Measurements from ENCODE around the gene PCNX2. TPM values are rescaled to one million over a fixed set of nuclear protein-coding genes. Genes with fewer than 3 reads are reported as not detected.

PCNX2 gene
- total and polyA plus RNA-seq, 2 donors: 7.7 to 10.0 TPM

DNA sequence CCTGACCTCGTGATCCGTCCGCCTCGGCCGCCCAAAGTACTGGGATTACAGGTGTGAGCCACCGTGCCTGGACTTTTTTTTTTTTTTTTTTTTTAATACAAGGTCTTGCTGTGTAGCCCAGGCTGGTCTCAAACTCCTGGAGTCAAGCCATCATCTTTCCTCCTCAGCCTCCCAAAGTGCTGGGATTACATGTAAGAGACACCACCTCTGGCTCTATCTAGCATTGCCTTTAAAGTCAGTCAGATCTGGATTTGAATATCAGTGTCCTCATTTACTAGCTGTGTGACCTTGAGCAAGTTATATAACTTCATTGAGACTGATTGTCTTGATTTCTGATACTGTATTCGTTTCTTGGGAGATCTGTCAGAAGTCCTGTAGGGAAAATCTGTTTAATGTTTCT lies 38.6 kb upstream of the PCNX2 start:
- H3K27me3 ChIP-seq (ENCODE audit: control insufficient read depth in 2 of 2, insufficient read depth in 1 of 2, low read length in 1 of 2): peaks cover under 1 to 15% of the 10 kb centered on the region in 2 donors
- DNase-seq (ENCODE audit: low read depth in 6 of 9, low spot score in 9 of 9): no peak
- 98% methylated on average over 7 of the region's 7 CpGs for WGBS
- H3K4me1 ChIP-seq (ENCODE audit: control insufficient read depth in 2 of 2, insufficient read depth in 2 of 2, low read length in 2 of 2): no peaks in the 10 kb centered on the region
- no peak overlapping the region for H3K4me3 ChIP-seq (ENCODE audit: low read length in 2 of 2)
- H3K36me3 ChIP-seq (ENCODE audit: control insufficient read depth in 2 of 2, insufficient read depth in 2 of 2, low read length in 1 of 2): no peaks in the 10 kb centered on the region
- no peak overlapping the region for H3K27ac ChIP-seq (ENCODE audit: low read depth in 1 of 2, low read length in 1 of 2)
- H3K9me3 ChIP-seq (ENCODE audit: control insufficient read depth in 2 of 2, insufficient read depth in 1 of 2, low read length in 1 of 2): no peaks in the 10 kb centered on the region

DNA sequence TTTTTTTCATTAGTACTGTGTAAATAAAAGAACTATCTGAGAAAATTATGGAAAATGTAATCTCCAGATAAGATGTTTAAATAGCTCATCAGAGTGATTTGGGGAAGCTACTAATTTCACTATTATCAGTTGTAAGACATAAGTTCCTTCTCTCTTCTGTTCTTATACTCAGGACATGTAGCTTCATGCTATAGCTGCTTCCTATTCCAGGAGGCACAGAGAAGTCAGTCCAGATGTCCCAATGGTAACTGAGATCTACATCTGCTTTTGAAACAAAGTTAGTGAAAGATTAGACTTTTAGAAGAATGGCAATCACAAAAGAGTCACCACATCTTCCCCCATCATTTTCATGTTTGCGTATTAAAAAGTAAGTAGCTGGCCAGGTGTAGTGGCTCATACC lies 37.6 kb upstream of the PCNX2 start:
- Histone ChIP-seq H3K36me3 (ENCODE audit: control insufficient read depth in 2 of 2, insufficient read depth in 2 of 2, low read length in 1 of 2) (no peaks in the 10 kb centered on the region), H3K9me3 (ENCODE audit: control insufficient read depth in 2 of 2, insufficient read depth in 1 of 2, low read length in 1 of 2) (no peaks in the 10 kb centered on the region), H3K4me3 (ENCODE audit: low read length in 2 of 2) (no peak overlapping the region), H3K27ac (ENCODE audit: low read depth in 1 of 2, low read length in 1 of 2) (no peak overlapping the region), H3K27me3 (ENCODE audit: control insufficient read depth in 2 of 2, insufficient read depth in 1 of 2, low read length in 1 of 2) (peaks cover 5 to 25% of the 10 kb centered on the region in 2 donors), H3K4me1 (ENCODE audit: control insufficient read depth in 2 of 2, insufficient read depth in 2 of 2, low read length in 2 of 2) (peaks cover 5 to 6% of the 10 kb centered on the region in 2 donors)
- 99% methylated on average over 1 of the region's 1 CpG for WGBS
- DNase-seq (ENCODE audit: low read depth in 6 of 9, low spot score in 9 of 9): no peak

DNA sequence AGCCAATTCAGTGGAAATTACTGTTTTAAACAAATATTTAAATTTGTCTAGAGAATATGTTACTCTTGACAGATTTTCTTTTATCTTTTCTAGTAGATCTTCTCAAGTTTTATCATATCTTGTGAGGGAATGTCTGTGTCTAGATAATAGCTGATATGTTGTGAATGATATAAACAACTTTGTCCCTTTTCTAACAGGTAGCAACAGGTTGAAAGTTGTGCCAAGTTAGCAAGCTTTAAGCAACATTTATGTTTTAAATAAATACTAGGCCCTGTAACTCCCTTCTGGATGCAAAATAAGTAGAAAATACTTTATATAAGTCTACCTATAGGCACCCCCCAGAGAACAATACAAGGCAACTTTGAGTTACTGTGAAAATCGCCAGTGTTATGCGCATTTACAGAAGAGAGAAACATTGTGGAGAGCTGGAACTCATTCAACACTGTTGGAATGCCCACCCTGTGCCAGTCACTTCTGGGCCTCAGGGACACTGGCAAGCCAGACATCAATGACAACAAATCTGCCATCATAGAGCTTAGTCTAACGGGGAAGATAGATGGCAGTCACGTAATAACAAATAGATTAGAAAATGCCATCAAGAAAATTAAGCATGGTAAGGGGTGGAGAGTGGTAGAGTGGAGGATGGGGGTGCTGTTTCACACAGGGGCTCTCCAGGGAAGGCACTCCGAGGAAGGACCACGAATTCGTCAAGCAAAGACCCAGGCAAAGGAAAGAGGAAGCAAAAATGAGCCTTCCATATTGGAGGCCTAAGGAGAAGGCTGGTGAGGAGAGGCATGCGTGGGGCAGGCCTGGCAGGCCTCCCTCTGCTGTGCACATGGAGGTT lies 36.4 kb upstream of the PCNX2 start:
- Histone ChIP-seq H3K4me1 (ENCODE audit: control insufficient read depth in 2 of 2, insufficient read depth in 2 of 2, low read length in 2 of 2) (peaks cover 6 to 7% of the 10 kb centered on the region in 2 donors), H3K4me3 (ENCODE audit: low read length in 2 of 2) (no peak overlapping the region), H3K36me3 (ENCODE audit: control insufficient read depth in 2 of 2, insufficient read depth in 2 of 2, low read length in 1 of 2) (no peaks in the 10 kb centered on the region), H3K27ac (ENCODE audit: low read depth in 1 of 2, low read length in 1 of 2) (no peak overlapping the region), H3K9me3 (ENCODE audit: control insufficient read depth in 2 of 2, insufficient read depth in 1 of 2, low read length in 1 of 2) (no peaks in the 10 kb centered on the region), H3K27me3 (ENCODE audit: control insufficient read depth in 2 of 2, insufficient read depth in 1 of 2, low read length in 1 of 2) (peaks cover 11 to 33% of the 10 kb centered on the region in 2 donors)
- WGBS: 90% methylated on average over 8 of the region's 8 CpGs
- no peak for DNase-seq (ENCODE audit: low read depth in 6 of 9, low spot score in 9 of 9)

DNA sequence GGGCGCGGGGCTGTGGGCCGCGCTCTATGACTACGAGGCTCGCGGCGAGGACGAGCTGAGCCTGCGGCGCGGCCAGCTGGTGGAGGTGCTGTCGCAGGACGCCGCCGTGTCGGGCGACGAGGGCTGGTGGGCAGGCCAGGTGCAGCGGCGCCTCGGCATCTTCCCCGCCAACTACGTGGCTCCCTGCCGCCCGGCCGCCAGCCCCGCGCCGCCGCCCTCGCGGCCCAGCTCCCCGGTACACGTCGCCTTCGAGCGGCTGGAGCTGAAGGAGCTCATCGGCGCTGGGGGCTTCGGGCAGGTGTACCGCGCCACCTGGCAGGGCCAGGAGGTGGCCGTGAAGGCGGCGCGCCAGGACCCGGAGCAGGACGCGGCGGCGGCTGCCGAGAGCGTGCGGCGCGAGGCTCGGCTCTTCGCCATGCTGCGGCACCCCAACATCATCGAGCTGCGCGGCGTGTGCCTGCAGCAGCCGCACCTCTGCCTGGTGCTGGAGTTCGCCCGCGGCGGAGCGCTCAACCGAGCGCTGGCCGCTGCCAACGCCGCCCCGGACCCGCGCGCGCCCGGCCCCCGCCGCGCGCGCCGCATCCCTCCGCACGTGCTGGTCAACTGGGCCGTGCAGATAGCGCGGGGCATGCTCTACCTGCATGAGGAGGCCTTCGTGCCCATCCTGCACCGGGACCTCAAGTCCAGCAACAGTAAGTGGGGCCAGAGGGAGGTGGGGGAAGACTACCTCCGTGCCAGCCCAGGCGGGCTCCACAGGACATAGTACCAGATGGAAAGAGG lies 32.8 kb upstream of the PCNX2 start:
- peak in 5 of 9 donors; percentile 9 to 35 (median 10) for DNase-seq (ENCODE audit: low read depth in 6 of 9, low spot score in 9 of 9)
- H3K9me3 ChIP-seq (ENCODE audit: control insufficient read depth in 2 of 2, insufficient read depth in 1 of 2, low read length in 1 of 2): no peaks in the 10 kb centered on the region
- peaks cover 11 to 47% of the 10 kb centered on the region in 2 donors for H3K27me3 ChIP-seq (ENCODE audit: control insufficient read depth in 2 of 2, insufficient read depth in 1 of 2, low read length in 1 of 2)
- WGBS: 1% methylated on average over 96 of the region's 96 CpGs
- peaks cover 6 to 8% of the 10 kb centered on the region in 2 donors for H3K4me1 ChIP-seq (ENCODE audit: control insufficient read depth in 2 of 2, insufficient read depth in 2 of 2, low read length in 2 of 2)
- no peaks in the 10 kb centered on the region for H3K36me3 ChIP-seq (ENCODE audit: control insufficient read depth in 2 of 2, insufficient read depth in 2 of 2, low read length in 1 of 2)
- peak overlapping the region; percentile 20 to 69 for H3K4me3 ChIP-seq (ENCODE audit: low read length in 2 of 2)
- H3K27ac ChIP-seq (ENCODE audit: low read depth in 1 of 2, low read length in 1 of 2): no peak overlapping the region

DNA sequence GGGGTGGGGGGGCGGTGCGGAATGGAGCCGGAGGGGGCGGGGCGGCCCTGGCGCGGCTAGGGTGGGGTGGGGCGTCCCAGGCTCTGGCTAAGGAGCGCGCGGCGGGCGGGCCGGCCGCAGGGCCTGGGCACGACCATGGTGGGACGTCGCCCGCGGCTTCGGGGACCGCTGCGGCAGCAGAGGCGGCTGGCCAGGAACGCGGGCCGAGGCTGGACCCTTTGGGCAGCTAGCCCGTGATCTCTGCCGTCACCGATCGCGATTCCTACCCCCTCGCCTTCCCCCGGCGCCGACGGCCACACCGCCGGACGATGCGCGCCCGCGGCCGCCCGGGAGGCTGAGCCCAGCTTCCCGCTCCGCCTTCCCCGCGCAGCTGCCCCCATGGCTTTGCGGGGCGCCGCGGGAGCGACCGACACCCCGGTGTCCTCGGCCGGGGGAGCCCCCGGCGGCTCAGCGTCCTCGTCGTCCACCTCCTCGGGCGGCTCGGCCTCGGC lies 32.2 kb upstream of the PCNX2 start, which contains the start of gene MAP3K21:
MAP3K21 (plus strand) TSS at position 74 of the 491 bp plus-strand sequence; CDS start at position 379, 305 bp downstream.
- Histone ChIP-seq H3K36me3 (ENCODE audit: control insufficient read depth in 2 of 2, insufficient read depth in 2 of 2, low read length in 1 of 2) (no peaks in the 10 kb centered on the region), H3K27me3 (ENCODE audit: control insufficient read depth in 2 of 2, insufficient read depth in 1 of 2, low read length in 1 of 2) (peaks cover 11 to 47% of the 10 kb centered on the region in 2 donors), H3K4me1 (ENCODE audit: control insufficient read depth in 2 of 2, insufficient read depth in 2 of 2, low read length in 2 of 2) (peaks cover 6 to 8% of the 10 kb centered on the region in 2 donors), H3K27ac (ENCODE audit: low read depth in 1 of 2, low read length in 1 of 2) (peak within 1 kb of the TSS in 1 of 2 donors; percentile 42), H3K4me3 (ENCODE audit: low read length in 2 of 2) (peak within 1 kb of the TSS in 1 of 2 donors; percentile 69), H3K9me3 (ENCODE audit: control insufficient read depth in 2 of 2, insufficient read depth in 1 of 2, low read length in 1 of 2) (no peaks in the 10 kb centered on the region)
- 1% methylated on average over 68 of the region's 68 CpGs for WGBS
- DNase-seq (ENCODE audit: low read depth in 6 of 9, low spot score in 9 of 9): peak in 2 of 9 donors; percentile 0 to 11

DNA sequence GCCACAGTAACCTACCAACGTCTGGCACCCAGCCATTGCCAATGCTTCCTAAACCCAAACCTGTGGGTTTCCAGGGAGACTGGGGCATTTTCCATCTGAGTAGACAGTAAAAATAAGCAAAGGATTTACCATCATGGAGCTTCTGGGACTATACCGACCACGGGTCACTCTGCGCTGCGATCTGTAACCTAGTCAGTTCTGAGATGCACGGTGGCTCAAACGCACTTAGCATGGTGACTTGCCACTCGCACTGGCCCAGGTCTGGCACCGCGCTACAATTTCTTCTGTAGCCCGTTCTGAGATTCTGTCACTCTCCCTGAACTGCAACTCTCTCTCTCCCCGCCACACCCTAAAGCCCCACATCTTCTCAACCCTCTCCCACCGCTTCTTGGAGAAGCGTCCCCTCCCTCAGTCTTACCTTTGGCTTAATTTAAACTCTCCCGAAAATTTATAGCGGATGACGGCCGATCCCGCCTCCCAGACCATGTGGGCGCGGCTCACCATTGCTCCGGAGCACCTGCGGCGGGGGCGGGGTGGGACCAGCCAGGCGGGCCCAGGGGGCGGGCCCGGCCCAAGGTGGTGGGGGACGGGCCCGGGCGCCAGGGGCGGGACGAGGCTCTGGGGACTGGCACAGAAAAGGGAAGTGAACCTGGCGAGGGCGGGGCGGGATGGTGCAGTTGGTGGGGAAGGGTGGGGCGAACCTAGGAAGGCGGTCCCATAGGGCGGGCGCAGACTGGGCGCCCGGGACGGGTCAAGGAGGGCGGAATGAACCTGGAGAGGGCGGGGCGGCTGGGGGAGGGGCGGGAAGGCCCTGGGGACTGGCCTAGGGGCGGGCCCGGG lies 31.5 kb upstream of the PCNX2 start:
- 5% methylated on average over 49 of the region's 49 CpGs for WGBS
- Histone ChIP-seq H3K9me3 (ENCODE audit: control insufficient read depth in 2 of 2, insufficient read depth in 1 of 2, low read length in 1 of 2) (no peaks in the 10 kb centered on the region), H3K27ac (ENCODE audit: low read depth in 1 of 2, low read length in 1 of 2) (peak overlapping the region in 1 of 2 donors; percentile 42), H3K36me3 (ENCODE audit: control insufficient read depth in 2 of 2, insufficient read depth in 2 of 2, low read length in 1 of 2) (no peaks in the 10 kb centered on the region), H3K4me1 (ENCODE audit: control insufficient read depth in 2 of 2, insufficient read depth in 2 of 2, low read length in 2 of 2) (peaks cover 6 to 8% of the 10 kb centered on the region in 2 donors), H3K4me3 (ENCODE audit: low read length in 2 of 2) (peak overlapping the region in 1 of 2 donors; percentile 69), H3K27me3 (ENCODE audit: control insufficient read depth in 2 of 2, insufficient read depth in 1 of 2, low read length in 1 of 2) (peaks cover 11 to 50% of the 10 kb centered on the region in 2 donors)
- DNase-seq (ENCODE audit: low read depth in 6 of 9, low spot score in 9 of 9): peak; percentile 24 to 86 (median 64)

DNA sequence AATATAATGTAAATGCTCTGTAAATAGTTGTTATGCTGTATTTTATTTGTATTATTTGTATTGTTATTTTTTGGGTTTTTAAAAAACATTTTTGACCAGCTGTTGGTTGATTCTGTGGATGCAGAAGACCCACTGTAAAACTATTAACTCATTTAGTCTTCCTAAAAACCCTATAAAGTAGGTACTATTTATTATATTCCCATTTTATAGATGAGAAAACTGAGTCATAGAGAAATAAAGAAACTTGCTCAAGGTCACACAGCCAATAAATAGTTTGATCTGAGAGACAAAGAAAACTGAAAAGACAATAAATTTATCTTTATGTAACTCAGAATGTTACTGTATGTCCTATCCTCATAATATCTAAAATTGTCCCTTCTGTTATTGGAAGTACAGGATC lies 30.8 kb upstream of the PCNX2 start:
- no peaks in the 10 kb centered on the region for H3K36me3 ChIP-seq (ENCODE audit: control insufficient read depth in 2 of 2, insufficient read depth in 2 of 2, low read length in 1 of 2)

DNA sequence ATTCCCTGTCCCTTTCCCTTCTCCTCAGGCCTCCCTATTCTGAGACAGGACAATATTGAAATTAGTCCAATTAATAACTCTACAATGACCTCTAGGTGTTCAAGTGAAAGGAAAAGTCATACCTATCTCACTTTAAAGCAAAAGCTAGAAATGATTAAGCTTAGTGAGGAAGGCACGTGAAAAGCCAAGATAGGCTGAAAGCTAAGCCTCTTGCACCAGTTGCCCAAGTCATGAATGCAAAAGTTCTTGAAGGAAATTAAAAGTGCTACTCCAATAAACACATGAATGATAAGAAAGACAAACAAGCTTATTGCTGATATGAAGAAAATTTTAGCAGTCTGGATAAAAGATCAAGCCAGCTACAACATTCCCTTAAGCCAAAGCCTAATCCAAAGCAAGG lies 28.2 kb upstream of the PCNX2 start:
- no peak overlapping the region for H3K4me3 ChIP-seq (ENCODE audit: low read length in 2 of 2)
- no peaks in the 10 kb centered on the region for H3K36me3 ChIP-seq (ENCODE audit: control insufficient read depth in 2 of 2, insufficient read depth in 2 of 2, low read length in 1 of 2)
- no peak for DNase-seq (ENCODE audit: low read depth in 6 of 9, low spot score in 9 of 9)
- 97% methylated on average over 1 of the region's 1 CpG for WGBS
- H3K27ac ChIP-seq (ENCODE audit: low read depth in 1 of 2, low read length in 1 of 2): no peak overlapping the region
- peaks cover 4% of the 10 kb centered on the region in 2 donors for H3K4me1 ChIP-seq (ENCODE audit: control insufficient read depth in 2 of 2, insufficient read depth in 2 of 2, low read length in 2 of 2)
- no peaks in the 10 kb centered on the region for H3K9me3 ChIP-seq (ENCODE audit: control insufficient read depth in 2 of 2, insufficient read depth in 1 of 2, low read length in 1 of 2)
- peaks cover 12 to 32% of the 10 kb centered on the region in 2 donors for H3K27me3 ChIP-seq (ENCODE audit: control insufficient read depth in 2 of 2, insufficient read depth in 1 of 2, low read length in 1 of 2)

More for the DNA sequence above, 30.8 kb upstream of the PCNX2 start:
- Histone ChIP-seq H3K9me3 (ENCODE audit: control insufficient read depth in 2 of 2, insufficient read depth in 1 of 2, low read length in 1 of 2) (no peaks in the 10 kb centered on the region), H3K4me1 (ENCODE audit: control insufficient read depth in 2 of 2, insufficient read depth in 2 of 2, low read length in 2 of 2) (peaks cover 6 to 8% of the 10 kb centered on the region in 2 donors), H3K4me3 (ENCODE audit: low read length in 2 of 2) (no peak overlapping the region), H3K27ac (ENCODE audit: low read depth in 1 of 2, low read length in 1 of 2) (no peak overlapping the region), H3K27me3 (ENCODE audit: control insufficient read depth in 2 of 2, insufficient read depth in 1 of 2, low read length in 1 of 2) (peaks cover 11 to 50% of the 10 kb centered on the region in 2 donors)
- no peak for DNase-seq (ENCODE audit: low read depth in 6 of 9, low spot score in 9 of 9)

Data from thymus (tissue), 11 donors.